SK-N-SH treated with all-trans-retinoic acid at 6 μM for 48 hours (cell line): ENCODE data around the gene DMAP1.

Experiments
- ATAC-seq: fragments of 200-7000 bp; cut with Tn5 transposase; 3 replicates; pipeline ENCODE4 v1.9.1; 2020; ENCODE audit warnings: mild to moderate bottlenecking, moderate library complexity
- ARNTL ChIP-seq: fragments of 450-650 bp; formaldehyde crosslinking; IDR thresholded peaks from 2 replicates; pipeline ENCODE4 v1.5.0; 2020; ENCODE audit warnings: low read depth, mild to moderate bottlenecking, moderate library complexity, borderline replicate concordance
- BACH2 ChIP-seq: fragments of 250-450 bp; sonication (Bioruptor Pico); IDR thresholded peaks from 2 replicates; pipeline ENCODE4 v1.9.0; 2021; ENCODE audit warnings: mild to moderate bottlenecking, borderline replicate concordance
- CREB5 ChIP-seq: fragments of 250-450 bp; sonication (Bioruptor Pico); IDR thresholded peaks from 2 replicates; pipeline ENCODE4 v1.5.1; 2020; ENCODE audit warnings: low read depth, mild to moderate bottlenecking, moderate library complexity
- CSDC2 ChIP-seq: fragments of 250-450 bp; sonication (Bioruptor Pico); IDR thresholded peaks from 2 replicates; pipeline ENCODE4 v1.5.0; 2020; ENCODE audit warnings: mild to moderate bottlenecking, moderate library complexity
- CSRNP3 ChIP-seq: fragments of 250-450 bp; sonication (Bioruptor Pico); IDR thresholded peaks from 2 replicates; pipeline ENCODE4 v1.5.1; 2021; ENCODE audit warnings: mild to moderate bottlenecking, moderate library complexity
- ESRRG ChIP-seq: fragments of 250-450 bp; sonication (Bioruptor Pico); IDR thresholded peaks from 2 replicates; pipeline ENCODE4 v1.6.1; 2021; ENCODE audit warnings: mild to moderate bottlenecking
- GLIS3 ChIP-seq: fragments of 250-450 bp; sonication (Bioruptor Pico); IDR thresholded peaks from 2 replicates; pipeline ENCODE4 v1.5.0; 2020; ENCODE audit warnings: mild to moderate bottlenecking, moderate library complexity
- ISL1 ChIP-seq: fragments of 250-450 bp; sonication (Bioruptor Pico); IDR thresholded peaks from 2 replicates; pipeline ENCODE4 v2.1.2; 2022; ENCODE audit warnings: mild to moderate bottlenecking, moderate library complexity
- OSR1 ChIP-seq: fragments of 250-450 bp; sonication (Bioruptor Pico); IDR thresholded peaks from 2 replicates; pipeline ENCODE4 v1.8.0; 2022; ENCODE audit warnings: moderate library complexity, mild to moderate bottlenecking, inconsistent platforms
- PPARA ChIP-seq: fragments of 250-450 bp; sonication (Bioruptor Pico); IDR thresholded peaks from 2 replicates; pipeline ENCODE4 v1.5.0; 2020; ENCODE audit warnings: mild to moderate bottlenecking, borderline replicate concordance
- RARB ChIP-seq: fragments of 250-450 bp; sonication (Bioruptor Pico); IDR thresholded peaks from 2 replicates; pipeline ENCODE4 v1.8.0; 2021; ENCODE audit warnings: mild to moderate bottlenecking, moderate library complexity
- SNAI2 ChIP-seq: fragments of 250-450 bp; sonication (Bioruptor Pico); IDR thresholded peaks from 2 replicates; pipeline ENCODE4 v1.5.0; 2020; ENCODE audit warnings: mild to moderate bottlenecking, moderate library complexity
- TCF4 ChIP-seq: fragments of 250-450 bp; sonication (Bioruptor Pico); IDR thresholded peaks from 2 replicates; pipeline ENCODE4 v1.8.0; 2021; ENCODE audit warnings: mild to moderate bottlenecking, moderate library complexity, borderline replicate concordance
- ZC3H10 ChIP-seq: fragments of 250-450 bp; sonication (Bioruptor Pico); IDR thresholded peaks from 2 replicates; pipeline ENCODE4 v1.5.1; 2021; ENCODE audit warnings: mild to moderate bottlenecking, moderate library complexity
- ZFP3 ChIP-seq: fragments of 250-450 bp; sonication (Bioruptor Pico); IDR thresholded peaks from 2 replicates; pipeline ENCODE4 v1.5.0; 2020; ENCODE audit warnings: mild to moderate bottlenecking, moderate library complexity
- ZFP30 ChIP-seq: fragments of 450-650 bp; formaldehyde crosslinking; IDR thresholded peaks from 2 replicates; pipeline ENCODE4 v1.5.0; 2022; ENCODE audit warnings: mild to moderate bottlenecking, moderate library complexity
- ZNF565 ChIP-seq: fragments of 450-650 bp; formaldehyde crosslinking; conservative IDR thresholded peaks from 2 replicates; pipeline ENCODE4 v1.5.0; 2020; ENCODE audit warnings: low read depth, mild to moderate bottlenecking, moderate library complexity
- ZNF70 ChIP-seq: fragments of 450-650 bp; formaldehyde crosslinking; IDR thresholded peaks from 2 replicates; pipeline ENCODE4 v1.5.0; 2020; ENCODE audit warnings: mild to moderate bottlenecking, moderate library complexity
- ZNF8 ChIP-seq: fragments of 450-650 bp; formaldehyde crosslinking; IDR thresholded peaks from 2 replicates; pipeline ENCODE4 v1.5.0; 2020; ENCODE audit warnings: mild to moderate bottlenecking, moderate library complexity
- TF ChIP-seq, protein P1 (sequence below): fragments of 250-450 bp; sonication (Bioruptor Pico); IDR thresholded peaks from 2 replicates; pipeline ENCODE4 v1.5.0; 2020; ENCODE audit warnings: mild to moderate bottlenecking, moderate library complexity
- TF ChIP-seq, protein P2 (sequence below): fragments of 250-450 bp; sonication (Bioruptor Pico); IDR thresholded peaks from 2 replicates; pipeline ENCODE4 v1.8.0; 2020; ENCODE audit warnings: mild to moderate bottlenecking, moderate library complexity, borderline replicate concordance

DMAP1 gene

GRCh38 chr1:44208226-44208625, 5.0 kb upstream of the DMAP1 start:
- TF ChIP-seq ZFP3, result no peak
- TF ChIP-seq ZC3H10 (CRISPR knock-in tag), result no peak
- TF ChIP-seq SNAI2 (CRISPR knock-in tag), result no peak
- no peak for TF ChIP-seq PPARA (CRISPR knock-in tag)
- TF ChIP-seq OSR1 (CRISPR knock-in tag), result no peak
- TF ChIP-seq CSDC2, result no peak
- TF ChIP-seq RARB (CRISPR knock-in tag), result no peak
- TF ChIP-seq ZNF8 (CRISPR knock-in tag), result no peak
- no peak for TF ChIP-seq ZFP30 (CRISPR knock-in tag)
- no peak for TF ChIP-seq ZNF70 (CRISPR knock-in tag)
- TF ChIP-seq TCF4 (CRISPR knock-in tag), result no peak
- no peak for TF ChIP-seq BACH2 (CRISPR knock-in tag)
- TF ChIP-seq ESRRG (CRISPR knock-in tag), result no peak
- TF ChIP-seq ZNF565, result no peak
- no peak for TF ChIP-seq CREB5
- TF ChIP-seq, protein P1, sequence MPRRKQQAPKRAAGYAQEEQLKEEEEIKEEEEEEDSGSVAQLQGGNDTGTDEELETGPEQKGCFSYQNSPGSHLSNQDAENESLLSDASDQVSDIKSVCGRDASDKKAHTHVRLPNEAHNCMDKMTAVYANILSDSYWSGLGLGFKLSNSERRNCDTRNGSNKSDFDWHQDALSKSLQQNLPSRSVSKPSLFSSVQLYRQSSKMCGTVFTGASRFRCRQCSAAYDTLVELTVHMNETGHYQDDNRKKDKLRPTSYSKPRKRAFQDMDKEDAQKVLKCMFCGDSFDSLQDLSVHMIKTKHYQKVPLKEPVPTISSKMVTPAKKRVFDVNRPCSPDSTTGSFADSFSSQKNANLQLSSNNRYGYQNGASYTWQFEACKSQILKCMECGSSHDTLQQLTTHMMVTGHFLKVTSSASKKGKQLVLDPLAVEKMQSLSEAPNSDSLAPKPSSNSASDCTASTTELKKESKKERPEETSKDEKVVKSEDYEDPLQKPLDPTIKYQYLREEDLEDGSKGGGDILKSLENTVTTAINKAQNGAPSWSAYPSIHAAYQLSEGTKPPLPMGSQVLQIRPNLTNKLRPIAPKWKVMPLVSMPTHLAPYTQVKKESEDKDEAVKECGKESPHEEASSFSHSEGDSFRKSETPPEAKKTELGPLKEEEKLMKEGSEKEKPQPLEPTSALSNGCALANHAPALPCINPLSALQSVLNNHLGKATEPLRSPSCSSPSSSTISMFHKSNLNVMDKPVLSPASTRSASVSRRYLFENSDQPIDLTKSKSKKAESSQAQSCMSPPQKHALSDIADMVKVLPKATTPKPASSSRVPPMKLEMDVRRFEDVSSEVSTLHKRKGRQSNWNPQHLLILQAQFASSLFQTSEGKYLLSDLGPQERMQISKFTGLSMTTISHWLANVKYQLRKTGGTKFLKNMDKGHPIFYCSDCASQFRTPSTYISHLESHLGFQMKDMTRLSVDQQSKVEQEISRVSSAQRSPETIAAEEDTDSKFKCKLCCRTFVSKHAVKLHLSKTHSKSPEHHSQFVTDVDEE, result no peak
- ATAC-seq, result no peak

DNA sequence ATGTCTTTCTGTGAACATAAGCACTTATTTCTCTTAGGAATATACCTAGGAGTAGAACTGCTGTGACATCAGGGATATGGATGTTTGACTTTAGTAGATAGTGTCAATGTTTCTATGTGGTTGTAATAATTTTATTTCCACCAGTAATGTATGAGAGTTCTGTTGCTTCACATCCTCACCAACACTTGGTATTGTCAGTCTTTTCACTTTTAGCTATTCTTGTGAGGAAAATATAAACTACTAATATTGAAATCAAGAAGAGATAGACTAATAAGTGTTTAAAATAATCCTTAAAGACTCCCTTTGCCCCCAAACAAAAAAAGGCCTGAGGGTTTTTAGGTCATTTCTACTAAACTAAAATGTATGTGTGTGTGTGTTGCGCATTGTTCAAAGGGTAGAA, 2.7 kb upstream of the DMAP1 start:
- no peak for ATAC-seq
- no peak for TF ChIP-seq CSDC2

- ATAC-seq, result no peak
- TF ChIP-seq ISL1 (no peak), BACH2 (CRISPR knock-in tag) (no peak), ZC3H10 (CRISPR knock-in tag) (no peak), PPARA (CRISPR knock-in tag) (no peak), RARB (CRISPR knock-in tag) (no peak), ZFP30 (CRISPR knock-in tag) (no peak), OSR1 (CRISPR knock-in tag) (no peak), GLIS3 (CRISPR knock-in tag) (no peak), ARNTL (no peak), ZNF565 (no peak), ESRRG (CRISPR knock-in tag) (no peak), TCF4 (CRISPR knock-in tag) (no peak), SNAI2 (CRISPR knock-in tag) (no peak), ZFP3 (no peak), CSDC2 (no peak), ZNF70 (CRISPR knock-in tag) (no peak), CSRNP3 (CRISPR knock-in tag) (no peak), CREB5 (no peak)
- TF ChIP-seq, protein P2, sequence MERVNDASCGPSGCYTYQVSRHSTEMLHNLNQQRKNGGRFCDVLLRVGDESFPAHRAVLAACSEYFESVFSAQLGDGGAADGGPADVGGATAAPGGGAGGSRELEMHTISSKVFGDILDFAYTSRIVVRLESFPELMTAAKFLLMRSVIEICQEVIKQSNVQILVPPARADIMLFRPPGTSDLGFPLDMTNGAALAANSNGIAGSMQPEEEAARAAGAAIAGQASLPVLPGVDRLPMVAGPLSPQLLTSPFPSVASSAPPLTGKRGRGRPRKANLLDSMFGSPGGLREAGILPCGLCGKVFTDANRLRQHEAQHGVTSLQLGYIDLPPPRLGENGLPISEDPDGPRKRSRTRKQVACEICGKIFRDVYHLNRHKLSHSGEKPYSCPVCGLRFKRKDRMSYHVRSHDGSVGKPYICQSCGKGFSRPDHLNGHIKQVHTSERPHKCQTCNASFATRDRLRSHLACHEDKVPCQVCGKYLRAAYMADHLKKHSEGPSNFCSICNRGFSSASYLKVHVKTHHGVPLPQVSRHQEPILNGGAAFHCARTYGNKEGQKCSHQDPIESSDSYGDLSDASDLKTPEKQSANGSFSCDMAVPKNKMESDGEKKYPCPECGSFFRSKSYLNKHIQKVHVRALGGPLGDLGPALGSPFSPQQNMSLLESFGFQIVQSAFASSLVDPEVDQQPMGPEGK (CRISPR knock-in tag), result no peak
These were observed 683 bp upstream of the DMAP1 start for GRCh38 chr1:44212355-44213221.
